ENCODE data around the gene KCNH1.

The KCNH1 gene

DNA sequence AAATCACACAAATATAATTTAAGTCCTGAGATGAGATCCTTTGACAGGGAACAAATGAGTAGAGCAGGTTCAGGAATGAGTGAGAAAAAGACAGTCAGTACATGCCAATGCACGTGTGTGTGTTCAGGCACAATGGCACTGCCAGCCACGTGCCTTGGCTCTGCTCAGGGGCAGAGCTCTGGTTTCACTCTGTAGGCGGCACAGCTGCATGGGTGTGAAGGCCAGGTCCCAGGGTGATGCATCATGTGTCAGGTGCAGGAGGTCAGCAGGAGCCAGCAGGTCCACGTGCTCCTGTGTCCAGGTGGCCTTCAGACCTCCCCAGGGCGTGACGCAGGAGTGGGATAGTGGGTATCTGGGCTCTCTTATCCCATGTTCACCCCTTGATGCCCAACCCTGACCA, 386.1 kb downstream of the KCNH1 start:
- no peak for DNase-seq

DNA sequence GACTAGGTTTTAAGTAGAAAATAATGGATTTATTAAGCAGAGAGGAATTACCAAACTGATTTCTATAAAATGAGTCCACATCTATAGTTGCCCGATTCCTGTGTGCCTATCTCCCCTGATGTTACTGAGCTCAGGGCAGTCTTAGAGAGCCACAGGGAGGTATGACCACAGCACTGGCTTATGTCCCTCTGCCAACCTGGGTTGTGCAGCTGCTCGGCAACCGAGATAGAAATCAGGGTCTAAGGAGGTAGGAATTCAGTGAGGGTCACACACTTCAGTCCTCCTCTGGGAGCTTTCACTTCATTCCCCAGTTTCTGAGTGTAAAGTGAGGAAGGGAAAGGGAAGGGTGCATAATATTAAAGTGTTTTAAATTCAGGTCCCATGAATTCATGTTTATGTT, 386.8 kb downstream of the KCNH1 start:
- DNase-seq = no peak

DNA sequence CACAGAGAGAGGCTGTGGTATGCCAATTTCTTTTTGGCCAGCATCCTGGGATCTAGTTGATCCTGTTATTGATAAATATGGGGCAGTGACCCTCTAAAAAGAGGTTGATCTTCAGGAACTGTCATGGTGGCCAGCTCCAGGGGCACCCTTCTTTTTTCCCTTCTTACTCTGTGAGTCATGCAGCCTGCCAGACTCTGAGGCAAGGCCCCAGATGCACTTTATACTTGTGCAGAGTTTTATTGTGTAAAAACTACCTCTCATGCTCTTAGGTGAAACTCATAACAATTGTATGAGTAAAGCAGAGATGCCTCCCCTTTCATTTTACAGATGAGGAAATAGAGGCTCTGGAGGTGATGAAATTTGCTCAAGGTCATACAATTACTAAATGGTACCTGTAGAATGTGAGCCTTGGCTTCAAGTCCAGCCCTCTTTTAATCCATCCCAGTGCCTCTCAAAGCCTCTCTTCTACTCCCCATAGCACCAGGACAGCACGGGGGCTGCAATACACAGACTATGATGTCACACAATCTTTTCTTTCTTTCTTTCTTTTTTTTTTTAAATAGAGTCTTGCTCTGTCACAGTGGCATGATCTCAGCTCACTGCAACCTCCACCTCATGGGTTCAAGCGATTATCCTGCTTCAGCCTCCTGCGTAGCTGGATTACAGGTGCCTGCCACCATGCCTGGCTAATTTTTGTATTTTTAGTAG, 387.8 kb downstream of the KCNH1 start:
- no peak for DNase-seq

DNA sequence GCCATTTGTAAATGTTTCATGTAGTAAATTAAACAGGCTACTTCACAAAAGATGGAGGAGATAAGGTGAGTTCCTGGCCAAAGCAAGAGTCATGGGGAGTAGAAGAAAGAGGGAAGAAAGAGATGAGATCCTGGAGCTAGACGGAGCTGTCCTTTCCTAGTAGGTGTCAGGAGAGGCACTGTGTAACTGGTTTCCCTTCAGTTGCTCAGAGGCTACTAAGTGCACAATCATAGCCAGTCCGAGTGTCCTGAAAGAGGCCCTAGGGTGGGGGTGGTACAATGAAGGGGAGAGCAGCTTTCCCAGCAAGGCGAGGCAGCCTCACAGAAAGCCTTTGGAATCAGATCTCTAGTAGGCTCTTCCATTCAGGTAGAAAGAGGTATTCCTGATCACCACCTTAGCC, 390.9 kb downstream of the KCNH1 start:
- DNase-seq = no peak

DNA sequence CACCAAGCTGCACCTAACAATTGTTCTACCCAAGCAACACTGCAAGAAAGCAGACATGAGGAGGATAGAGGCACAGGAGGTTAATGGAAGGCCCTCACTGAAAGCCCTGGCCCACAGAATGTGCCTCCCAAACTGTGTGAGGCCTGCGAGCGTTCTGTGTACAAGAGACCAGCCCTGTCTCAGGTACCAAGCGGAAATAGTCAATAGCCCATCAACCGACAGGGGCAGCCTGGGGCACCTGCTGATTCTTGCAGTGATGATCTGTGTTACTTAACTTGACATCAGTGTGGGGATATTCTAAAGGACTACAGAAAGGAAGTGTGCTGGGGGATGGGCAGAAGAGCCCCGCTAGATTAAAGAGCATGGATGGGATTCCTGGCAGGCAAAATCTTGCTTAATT, 392.4 kb downstream of the KCNH1 start:
- no peak for DNase-seq

DNA sequence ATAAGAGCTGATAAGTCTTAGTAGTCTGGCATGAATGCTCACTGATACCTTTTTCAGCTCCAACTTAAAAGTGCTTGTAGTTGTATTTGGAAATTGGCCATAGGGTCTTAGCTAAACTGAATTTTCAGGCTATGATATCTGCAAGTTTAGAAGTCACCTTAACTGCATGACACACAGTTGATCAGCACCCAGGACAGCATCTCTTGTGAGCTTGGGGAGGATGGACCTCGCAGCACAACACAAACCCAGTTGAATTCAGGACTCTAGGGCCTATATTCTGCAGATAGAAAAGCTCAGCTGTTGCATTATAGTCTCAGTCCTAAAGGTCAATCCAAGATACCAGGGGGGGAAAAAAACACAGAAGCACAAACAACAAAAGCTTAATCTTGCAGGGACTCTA, 394.3 kb downstream of the KCNH1 start:
- DNase-seq = no peak

DNA sequence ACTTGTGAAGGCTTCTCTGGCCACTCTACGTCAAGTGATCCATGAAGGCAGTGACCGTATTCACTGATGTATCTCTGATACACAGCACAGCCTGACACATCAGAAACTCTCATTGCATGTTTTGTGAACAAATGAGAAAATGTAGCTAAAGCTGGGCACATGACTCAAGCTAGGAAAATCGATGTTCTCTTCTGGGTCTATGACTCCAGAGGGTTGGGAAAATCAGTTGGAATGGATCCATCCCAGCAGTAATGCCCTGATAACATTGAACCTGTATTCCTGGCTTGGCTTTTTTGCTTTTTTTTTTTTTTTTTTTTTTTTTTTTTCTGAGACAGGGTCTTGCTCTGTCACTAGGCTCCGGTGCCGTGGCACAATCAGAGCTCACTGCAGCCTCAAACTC, 395.7 kb downstream of the KCNH1 start:
- no peak for DNase-seq

DNA sequence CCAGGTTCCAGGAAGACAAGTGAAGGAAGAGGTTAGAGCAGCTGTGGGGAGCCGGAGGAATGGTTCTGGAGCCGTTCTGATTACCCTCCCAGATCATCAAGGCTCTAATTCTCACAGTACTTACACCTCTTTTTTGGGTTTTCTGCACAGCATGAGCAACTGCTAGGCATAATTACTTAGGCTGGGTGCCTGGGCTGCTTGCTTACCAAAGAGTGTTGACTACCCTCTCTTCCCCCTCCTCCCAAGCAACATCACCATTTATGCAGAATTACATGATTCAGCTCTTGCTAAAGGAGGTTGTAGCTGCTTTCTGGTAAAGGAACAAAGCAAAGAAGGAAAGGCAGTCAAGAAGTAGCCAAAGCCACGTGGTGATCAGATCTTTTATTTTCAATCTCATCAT, 397.2 kb downstream of the KCNH1 start:
- no peak for DNase-seq

DNA sequence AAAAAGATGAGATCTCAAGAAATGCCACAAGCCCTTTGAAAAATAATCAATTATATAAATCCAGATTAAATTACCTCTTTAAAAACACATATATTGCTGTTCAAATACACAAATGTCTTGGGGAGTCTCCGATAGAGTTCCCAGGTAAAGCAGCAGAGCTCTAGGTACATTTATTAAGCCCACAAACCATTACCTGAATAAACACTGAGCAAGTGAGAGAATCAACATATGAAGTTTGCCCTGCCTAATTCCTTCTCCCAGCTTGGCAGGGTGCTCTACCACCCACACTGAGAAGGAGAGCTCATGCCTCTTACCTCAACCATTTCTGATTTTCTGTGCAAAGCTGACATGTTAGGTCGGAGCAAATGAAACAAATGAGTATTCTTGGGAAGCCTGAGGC, 402.4 kb downstream of the KCNH1 start:
- DNase-seq = no peak

DNA sequence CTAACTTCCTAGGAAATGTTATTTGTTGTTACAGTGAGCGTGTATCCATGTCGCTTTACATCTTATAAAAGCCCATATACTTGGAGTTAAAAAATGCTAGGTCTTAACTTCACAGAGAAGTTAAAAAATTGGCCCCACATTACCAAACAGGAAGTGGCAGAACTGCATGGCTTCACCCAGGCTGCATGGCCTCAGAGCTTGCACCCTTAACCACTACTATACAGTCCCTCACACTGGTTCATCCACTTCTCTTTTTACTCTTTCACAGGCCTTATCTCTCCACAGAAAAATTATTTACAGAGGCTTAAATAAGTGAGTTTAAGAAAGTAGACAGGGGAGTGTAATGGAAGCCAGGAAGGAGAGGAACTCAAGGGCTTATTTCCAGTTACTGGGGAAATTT, 402.8 kb downstream of the KCNH1 start:
- peak; percentile 53 for DNase-seq

DNA sequence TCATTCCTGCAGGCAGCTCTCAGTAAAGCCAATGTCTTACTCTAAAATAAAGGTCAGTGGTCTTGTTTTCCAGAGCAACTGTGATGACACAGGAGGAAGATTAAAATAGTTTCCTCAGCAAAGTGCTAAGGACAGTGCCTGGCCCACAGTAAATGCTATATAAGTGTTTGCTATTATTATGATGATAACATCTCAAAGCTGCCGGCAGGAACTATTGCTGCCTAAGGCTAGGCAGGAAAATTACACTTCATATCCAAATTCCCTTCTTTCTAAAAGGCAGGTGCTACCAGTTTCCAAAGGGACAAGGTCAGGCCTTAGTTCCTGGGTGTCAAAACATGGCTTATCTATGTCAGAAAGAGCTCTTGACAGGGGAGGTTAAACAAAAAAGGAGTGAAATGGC, 403.9 kb downstream of the KCNH1 start:
- DNase-seq = no peak

DNA sequence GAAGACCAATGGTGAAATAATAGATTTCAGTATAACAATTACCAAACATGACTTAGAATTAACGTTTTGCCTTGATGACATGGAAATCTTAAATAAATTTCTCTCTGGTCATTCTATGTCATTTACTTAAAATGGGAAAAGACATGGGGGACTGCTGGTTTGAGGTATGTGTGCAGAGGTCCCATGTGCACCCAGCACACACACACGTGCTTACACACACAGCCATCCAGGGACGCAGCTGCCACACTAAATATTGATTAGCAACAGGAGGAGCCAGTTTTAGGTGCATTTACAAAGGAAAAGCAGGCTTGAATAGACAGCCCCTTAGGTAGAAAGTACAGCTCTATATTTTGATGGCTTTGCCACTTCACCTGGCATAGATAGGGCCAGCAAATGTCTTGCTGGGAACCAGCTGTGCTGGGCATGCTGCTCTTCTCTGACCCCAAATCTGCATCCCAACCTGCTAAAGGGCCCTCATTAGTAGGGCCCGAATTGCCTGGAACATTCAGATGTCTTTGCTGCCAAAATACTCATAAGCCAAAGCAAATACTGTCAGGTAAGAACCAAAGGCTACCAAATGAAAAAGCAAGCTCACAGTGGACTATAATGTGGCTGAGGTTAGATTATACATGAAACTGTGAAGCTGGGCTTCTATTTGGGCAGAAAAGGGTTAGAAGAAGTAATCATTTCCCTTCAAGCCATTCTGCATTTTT, 405.4 kb downstream of the KCNH1 start:
- no peak for DNase-seq

DNA sequence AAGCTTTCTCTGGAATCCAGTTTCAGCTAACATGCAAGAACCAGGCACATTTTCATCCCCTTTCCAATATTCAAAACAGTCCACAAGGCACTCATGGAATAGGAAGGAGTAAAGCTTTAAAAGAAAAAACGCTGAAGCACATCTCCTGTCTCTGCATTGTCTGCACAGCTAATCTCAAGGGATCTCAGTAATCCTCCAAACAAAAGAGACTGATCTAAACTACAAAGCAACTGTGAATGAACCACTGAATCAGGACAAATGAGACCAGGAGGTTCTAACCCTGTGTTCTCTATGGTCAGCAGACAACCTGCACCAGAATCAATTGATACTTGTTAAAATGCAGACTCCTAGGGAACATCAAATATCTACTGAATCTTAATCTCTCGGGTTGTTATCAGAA, 406.2 kb downstream of the KCNH1 start:
- DNase-seq = no peak

DNA sequence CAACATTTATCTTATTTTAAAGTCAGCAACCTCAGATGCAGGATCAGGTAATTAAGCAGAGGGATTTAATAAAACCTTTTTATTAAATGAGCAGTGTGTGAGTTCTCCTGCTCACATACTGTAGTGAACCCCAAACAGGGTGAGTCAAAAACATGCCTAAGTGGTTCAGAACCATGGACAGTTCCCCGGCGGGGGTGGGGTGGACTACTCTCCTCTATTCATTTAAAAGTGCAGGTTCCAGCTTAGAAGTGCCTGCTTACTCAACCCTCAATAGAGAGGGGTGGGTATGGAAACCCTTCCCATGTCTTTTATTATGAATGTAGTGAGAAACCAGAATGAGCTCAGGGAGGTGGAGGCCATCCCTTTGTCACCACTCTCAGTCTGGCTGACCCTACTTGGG, 407.3 kb downstream of the KCNH1 start:
- peak; percentile 66 for DNase-seq

DNA sequence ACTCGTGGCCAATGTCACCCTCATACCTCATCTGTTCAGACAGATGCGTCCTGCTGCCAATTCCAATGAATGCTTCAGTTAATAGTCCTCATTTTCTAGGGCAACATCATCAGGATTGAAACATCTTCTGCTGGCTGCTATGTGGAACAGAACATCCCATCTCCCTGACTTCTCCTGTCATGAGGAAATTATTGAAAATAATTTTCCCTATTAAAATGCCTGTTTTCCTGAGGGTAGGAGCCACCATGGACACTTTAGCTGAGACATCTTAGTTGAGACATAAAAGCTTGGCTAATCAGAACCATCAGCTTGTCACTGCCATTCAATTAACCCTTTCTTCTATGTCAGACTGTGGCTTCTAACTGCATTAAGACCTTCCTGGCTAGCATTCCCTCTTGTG, 409.2 kb downstream of the KCNH1 start:
- DNase-seq = no peak

DNA sequence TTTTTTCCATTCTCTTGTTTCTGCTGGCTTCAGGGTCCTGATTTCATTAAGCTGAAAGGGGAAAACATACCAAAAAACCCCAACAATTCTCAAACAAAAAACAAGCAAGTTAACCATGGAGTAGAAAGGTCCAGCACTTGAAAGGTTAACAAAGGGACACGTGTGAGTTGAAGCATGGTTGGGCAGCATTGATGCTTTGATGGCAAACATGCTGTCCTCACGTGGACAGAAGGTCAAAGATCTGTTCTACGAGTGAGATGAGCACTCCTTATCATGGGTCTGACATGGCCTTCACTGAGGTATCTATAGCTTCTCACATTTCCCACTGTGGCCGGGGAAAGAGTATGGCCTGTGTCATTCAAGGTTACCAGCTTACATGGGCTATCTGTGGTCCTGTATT, 410.3 kb downstream of the KCNH1 start:
- no peak for DNase-seq

DNA sequence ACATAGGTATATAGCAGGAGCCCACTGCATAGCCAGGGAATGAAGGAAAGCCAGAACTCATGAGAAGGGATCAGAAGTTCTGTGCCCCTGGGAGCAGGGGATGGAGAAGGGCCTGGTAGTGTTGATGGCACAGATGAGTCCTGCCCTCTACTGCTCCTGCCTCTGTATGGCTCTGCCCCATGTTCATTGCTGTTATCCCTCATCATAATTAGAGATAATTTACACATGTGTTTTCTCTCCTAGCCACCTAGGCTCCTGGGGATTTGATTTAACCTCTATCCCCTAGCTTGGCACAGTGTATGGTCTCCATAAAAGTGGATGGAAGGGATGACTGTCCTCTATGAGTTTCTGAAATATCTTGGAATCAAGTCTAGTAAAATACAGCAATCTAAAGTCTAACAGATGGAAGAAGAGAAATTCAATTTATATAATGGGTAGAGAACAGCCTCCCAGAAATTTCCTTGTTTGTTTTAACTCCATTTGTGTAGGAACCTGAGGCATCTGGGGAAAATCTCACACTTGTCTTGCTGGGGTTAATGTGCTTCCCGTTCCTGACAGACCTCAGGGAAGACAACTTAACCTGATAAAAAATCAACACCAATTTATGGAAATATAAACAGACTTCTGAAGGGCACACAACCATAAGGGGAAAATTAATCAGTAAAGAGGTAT, 411.4 kb downstream of the KCNH1 start:
- DNase-seq = no peak

DNA sequence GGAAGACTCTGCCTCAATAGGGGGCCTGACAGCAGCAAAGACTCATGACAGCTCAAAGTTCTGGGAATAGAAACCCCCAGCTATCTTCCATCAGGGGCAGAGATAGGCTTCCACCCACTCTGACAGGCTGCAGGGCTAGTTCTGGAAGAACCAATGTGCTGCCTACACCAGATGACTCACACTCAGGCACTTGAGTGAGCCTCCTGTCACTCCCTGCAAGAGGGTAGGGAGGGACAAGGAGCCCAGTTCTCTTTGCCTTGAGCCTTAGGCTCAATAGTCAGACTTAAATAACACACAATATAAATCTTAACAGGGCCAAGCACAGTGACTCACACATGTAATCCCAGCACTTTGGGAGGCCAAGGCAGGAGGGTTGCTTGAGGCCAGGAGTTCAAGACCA, 418.9 kb downstream of the KCNH1 start:
- DNase-seq = no peak

DNA sequence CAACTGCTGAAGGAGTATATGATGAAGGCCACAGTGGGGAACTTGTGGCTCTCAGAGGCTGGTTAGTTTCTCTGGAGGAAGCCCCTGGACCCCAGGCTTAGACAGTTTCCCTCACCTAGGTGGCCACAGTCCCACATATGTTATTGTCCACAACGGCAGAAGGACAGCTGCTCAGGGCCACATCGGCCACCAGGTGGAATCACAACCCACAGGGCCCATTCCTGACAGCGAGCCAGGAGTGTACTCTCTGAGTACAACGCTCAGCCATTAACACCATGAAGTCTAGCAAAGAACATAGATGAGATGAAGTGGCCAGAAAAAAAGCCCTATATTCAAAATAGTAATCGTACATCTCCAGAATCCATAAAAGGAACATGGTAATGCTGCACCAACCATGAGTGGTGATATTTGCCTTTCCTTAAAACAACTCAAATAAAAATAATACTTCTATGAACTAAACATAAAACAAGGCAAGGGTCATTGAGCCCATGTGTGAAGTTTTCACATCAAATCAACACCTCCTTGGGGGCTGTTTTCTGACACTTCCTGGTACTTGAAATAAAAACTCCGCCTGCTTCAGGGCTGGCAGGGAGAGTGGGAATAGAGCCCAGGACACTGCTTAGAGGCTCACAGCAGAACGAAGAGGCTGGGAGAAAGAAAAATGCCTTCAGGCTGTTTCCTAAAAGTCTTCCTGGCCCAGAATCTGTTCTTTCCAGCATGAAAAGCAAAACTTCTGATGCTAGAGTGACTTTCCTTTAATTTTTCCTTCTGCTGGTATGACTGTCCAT, 421.9 kb downstream of the KCNH1 start:
- DNase-seq = no peak

DNA sequence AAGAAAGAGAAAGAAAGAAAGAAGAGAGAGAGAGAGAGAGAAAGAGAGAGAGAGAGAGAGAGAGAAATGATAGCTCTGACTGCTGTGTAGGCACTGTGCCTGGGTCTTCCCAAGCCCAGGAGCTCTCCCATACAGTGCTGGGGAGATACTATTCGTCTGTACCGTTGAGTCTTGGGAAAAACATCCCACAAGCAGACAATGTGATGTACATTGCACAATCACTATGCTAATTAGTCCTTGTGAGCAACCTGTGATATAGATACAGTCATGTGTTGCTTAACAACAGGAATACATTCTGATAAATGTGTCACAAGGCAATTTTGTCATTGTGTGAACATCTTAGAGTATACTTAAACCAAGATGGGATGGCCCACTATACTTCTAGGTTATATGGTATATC, 424.2 kb downstream of the KCNH1 start:
- peak; percentile 10 for DNase-seq

DNA sequence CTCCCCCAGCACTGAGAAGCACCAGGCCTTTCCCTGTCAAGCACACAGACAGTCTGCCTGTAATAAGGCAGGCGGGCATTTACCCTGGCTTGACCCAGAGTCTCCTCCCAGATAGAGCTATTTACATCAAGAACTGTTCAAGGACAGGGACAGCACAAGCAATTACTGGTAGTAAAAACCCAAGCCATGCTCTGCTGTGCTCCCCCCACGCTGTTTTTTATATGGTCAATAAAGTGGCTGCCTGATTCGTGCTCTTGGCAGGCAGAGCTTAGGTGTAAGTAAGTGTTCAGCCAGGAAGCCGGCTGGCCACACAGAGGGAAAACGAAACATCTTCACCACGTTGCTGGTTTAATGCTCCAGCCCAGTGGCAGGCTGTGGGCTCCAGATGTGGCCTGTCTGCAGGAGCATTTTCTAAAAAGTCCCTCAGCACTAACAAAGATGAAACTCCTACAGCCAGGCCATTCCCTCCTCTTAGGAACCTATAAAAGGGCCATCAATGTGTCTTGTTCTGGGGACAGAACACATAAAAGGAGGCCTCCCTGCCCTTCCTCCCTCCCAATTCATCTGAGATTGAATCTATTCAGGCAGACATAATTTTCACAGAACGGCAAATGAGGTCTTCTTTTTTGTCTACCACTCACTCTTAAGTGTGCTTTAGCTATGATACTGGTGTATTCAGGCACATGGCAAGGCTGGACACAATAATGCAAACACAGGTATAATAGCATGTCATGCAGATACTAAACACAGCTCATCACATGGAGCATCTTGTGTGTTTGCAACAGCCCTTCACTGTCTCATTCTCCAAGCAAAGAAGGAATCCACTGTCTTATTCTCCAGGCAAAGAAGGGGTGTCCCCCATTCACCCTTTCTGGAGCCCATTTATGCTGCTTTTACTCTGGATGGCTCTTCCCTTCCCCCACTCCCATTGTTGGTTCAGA, 426.4 kb downstream of the KCNH1 start:
- no peak for DNase-seq

DNA sequence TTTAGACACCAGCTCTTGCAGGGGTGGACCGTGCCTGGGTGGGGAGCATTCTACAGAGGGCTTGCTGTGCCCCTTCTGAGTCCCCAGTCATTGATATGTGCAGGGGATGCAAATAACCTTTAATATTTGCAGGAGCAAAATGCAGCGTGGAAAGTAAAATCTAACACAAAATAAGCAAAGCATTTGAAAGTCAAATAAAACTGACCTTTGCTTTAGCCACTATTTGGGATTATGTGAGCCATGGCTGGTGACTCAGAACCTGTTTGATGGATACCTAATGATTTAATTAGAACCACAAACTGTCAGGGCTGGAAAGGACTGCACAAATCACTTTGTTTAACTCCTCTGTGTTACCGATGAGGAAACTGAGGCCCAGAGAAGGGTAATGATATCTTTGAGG, 427.7 kb downstream of the KCNH1 start:
- DNase-seq = no peak

Data from hematopoietic multipotent progenitor cell treated with erythropoietin and hydrocortisone succinate and interleukin-3 and kit ligand, for 6 days (in vitro differentiated cells).